RWPE2 (cell line): ENCODE results near the gene DNAH14.

Experiments used
- ATAC-seq: fragments of 200-7000 bp; cut with Tn5 transposase; 3 replicates; pipeline ENCODE4 v1.9.1; 2021; ENCODE audit warnings: low read depth
- DNase-seq: peaks from one replicate; pipeline ENCODE4 v3.0.0-alpha.2; 2020; ENCODE audit warnings: low spot score
- H3K27ac ChIP-seq: fragments of 450-650 bp; 2 replicates; pipeline ENCODE4 v1.5.1; 2017; ENCODE audit warnings: mild to moderate bottlenecking; ENCODE audit not compliant: poor library complexity, severe bottlenecking
- H3K27me3 ChIP-seq: fragments of 250-450 bp; sonication (Bioruptor Pico); 2 replicates; pipeline ENCODE4 v1.5.1; 2021; ENCODE audit warnings: mild to moderate bottlenecking, moderate library complexity; ENCODE audit not compliant: insufficient read depth, poor library complexity, severe bottlenecking
- H3K36me3 ChIP-seq: fragments of 250-450 bp; sonication (Bioruptor Pico); 2 replicates; pipeline ENCODE4 v1.5.1; 2020; ENCODE audit warnings: low read depth, mild to moderate bottlenecking, moderate library complexity
- H3K4me1 ChIP-seq: fragments of 250-450 bp; sonication (Bioruptor Pico); 2 replicates; pipeline ENCODE4 v1.5.1; 2021; ENCODE audit warnings: mild to moderate bottlenecking, moderate library complexity; ENCODE audit not compliant: insufficient read depth, poor library complexity, severe bottlenecking
- H3K4me3 ChIP-seq: fragments of 250-450 bp; sonication (Bioruptor Pico); 2 replicates; pipeline ENCODE4 v1.5.1; 2021; ENCODE audit warnings: mild to moderate bottlenecking, moderate library complexity; ENCODE audit not compliant: severe bottlenecking
- H3K9me3 ChIP-seq: fragments of 250-450 bp; sonication (Bioruptor Pico); 2 replicates; pipeline ENCODE4 v1.5.1; 2021; ENCODE audit warnings: mild to moderate bottlenecking, moderate library complexity; ENCODE audit not compliant: severe bottlenecking
- TF ChIP-seq, protein P1 (sequence below): fragments of 450-650 bp; IDR thresholded peaks from one replicate; pipeline ENCODE4 v1.5.1; 2017; ENCODE audit warnings: mild to moderate bottlenecking, moderate library complexity; ENCODE audit not compliant: poor library complexity, severe bottlenecking

The DNAH14 gene

DNA sequence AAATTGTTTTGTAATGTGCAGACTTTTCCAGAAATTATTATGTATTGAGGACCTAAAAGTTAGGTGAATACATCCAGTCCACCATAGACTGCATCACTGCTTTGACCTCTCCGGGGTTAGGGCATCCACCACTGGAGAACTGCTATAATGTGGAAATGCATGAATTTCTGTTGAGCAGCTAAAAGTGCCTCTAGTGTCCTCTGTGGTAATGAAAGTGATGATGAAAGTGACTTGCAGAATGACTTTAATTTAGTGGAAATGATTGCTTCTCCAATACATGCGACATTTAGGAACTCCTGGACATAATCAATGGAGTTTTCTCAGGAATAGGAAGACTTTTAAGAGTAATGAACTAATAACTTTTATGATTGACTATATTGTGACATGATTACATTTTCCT lies 327.6 kb downstream of the DNAH14 start:
- DNase-seq, result no peak
- no peak for ATAC-seq
- H3K27ac ChIP-seq, result no peak overlapping the region
- TF ChIP-seq, protein P1, sequence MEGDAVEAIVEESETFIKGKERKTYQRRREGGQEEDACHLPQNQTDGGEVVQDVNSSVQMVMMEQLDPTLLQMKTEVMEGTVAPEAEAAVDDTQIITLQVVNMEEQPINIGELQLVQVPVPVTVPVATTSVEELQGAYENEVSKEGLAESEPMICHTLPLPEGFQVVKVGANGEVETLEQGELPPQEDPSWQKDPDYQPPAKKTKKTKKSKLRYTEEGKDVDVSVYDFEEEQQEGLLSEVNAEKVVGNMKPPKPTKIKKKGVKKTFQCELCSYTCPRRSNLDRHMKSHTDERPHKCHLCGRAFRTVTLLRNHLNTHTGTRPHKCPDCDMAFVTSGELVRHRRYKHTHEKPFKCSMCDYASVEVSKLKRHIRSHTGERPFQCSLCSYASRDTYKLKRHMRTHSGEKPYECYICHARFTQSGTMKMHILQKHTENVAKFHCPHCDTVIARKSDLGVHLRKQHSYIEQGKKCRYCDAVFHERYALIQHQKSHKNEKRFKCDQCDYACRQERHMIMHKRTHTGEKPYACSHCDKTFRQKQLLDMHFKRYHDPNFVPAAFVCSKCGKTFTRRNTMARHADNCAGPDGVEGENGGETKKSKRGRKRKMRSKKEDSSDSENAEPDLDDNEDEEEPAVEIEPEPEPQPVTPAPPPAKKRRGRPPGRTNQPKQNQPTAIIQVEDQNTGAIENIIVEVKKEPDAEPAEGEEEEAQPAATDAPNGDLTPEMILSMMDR, result no peak
- no peaks in the 10 kb centered on the region for H3K27me3 ChIP-seq
- no peaks in the 10 kb centered on the region for H3K36me3 ChIP-seq
- no peaks in the 10 kb centered on the region for H3K4me1 ChIP-seq
- H3K9me3 ChIP-seq, result no peaks in the 10 kb centered on the region
- no peak overlapping the region for H3K4me3 ChIP-seq

DNA sequence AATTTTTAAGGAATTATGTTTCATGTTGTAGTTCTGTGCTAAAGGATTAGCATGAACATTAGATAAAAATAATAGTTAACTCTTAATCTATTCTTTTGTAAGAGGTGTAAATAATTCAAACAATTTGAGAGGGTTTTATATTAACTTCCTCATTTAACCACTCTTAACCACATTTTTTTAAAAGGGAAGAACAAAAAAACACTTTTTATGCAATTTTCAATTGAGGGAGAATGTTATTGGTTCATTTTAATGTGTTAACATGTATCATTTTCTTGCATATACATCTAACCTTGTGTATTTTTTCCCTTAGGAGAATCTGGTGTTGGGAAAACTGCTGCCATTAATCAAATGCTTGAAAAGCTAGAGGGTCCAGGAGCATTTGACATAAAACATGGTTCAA lies 329.3 kb downstream of the DNAH14 start:
- Histone ChIP-seq H3K9me3 (no peaks in the 10 kb centered on the region), H3K27me3 (no peaks in the 10 kb centered on the region), H3K36me3 (no peaks in the 10 kb centered on the region), H3K4me1 (no peaks in the 10 kb centered on the region), H3K4me3 (no peak overlapping the region), H3K27ac (no peak overlapping the region)
- no peak for ATAC-seq
- TF ChIP-seq, protein P1, result no peak
- no peak for DNase-seq

DNA sequence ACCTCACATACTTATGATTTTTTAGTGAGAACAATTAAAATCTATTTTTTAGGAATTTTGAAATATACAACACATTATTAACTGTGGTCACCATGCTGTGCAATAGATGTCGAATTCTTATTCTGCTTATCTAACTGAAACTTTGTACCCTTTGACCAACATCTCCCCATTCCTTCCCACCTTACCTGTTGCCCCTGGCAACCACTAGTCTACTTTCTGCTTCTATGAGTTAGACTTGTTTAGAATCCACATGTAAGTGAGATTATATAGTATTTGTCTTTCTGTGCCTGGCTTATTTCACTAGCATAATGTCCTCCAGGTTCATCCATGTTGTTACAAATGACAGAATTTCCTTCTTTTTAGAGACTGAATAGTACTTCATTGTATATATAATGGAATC lies 330.1 kb downstream of the DNAH14 start:
- Histone ChIP-seq H3K27me3 (no peaks in the 10 kb centered on the region), H3K4me1 (no peaks in the 10 kb centered on the region), H3K9me3 (no peaks in the 10 kb centered on the region), H3K4me3 (no peak overlapping the region), H3K36me3 (no peaks in the 10 kb centered on the region), H3K27ac (no peak overlapping the region)
- DNase-seq, result no peak
- TF ChIP-seq, protein P1, result no peak
- no peak for ATAC-seq

DNA sequence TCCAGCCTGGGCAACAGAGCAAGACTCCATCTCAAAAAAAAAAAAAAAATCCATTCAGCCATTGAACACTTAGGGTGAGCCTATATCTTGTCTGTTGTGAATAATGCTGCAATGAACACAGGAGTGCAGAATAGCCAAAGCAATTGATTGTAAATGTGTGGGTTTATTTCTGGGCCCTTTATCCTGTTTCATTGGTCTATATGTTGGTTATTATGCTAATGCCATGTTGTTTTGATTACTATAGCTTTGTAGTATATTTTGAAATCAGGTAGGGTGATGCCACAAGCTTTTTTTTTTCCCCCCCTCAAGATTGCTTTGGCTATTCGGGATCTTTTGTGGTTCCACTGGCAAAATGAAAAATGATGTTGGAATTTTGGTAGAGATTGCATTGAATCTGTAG lies 330.8 kb downstream of the DNAH14 start:
- TF ChIP-seq, protein P1, result no peak
- ATAC-seq, result no peak

DNA sequence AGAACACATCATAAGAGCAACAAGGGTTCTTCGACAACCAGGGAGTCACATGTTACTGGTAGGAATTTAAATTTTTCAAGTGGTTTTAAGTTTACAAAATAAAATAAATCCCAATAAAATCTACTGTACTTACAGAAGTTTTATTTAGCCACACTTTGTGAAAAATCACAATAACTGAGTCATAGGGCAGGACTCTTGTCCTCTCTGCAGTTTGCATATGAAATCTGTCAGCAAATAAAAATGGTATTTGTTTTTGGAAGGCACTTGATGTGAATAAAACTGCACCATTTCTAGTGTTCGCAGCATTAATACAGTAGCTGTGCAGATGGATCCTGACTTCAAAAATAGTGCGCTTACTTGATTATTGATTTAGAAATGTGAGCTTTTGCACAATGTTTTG lies 348.0 kb downstream of the DNAH14 start:
- Histone ChIP-seq H3K36me3 (no peaks in the 10 kb centered on the region), H3K4me3 (no peak overlapping the region), H3K9me3 (no peaks in the 10 kb centered on the region), H3K27me3 (no peaks in the 10 kb centered on the region), H3K4me1 (no peaks in the 10 kb centered on the region), H3K27ac (no peak overlapping the region)
- ATAC-seq (no peak), DNase-seq (no peak)
- TF ChIP-seq, protein P1, result no peak

More for the DNA sequence above, 330.8 kb downstream of the DNAH14 start:
- Histone ChIP-seq H3K36me3 (no peaks in the 10 kb centered on the region), H3K4me1 (no peaks in the 10 kb centered on the region), H3K27me3 (no peaks in the 10 kb centered on the region), H3K4me3 (no peak overlapping the region), H3K27ac (no peak overlapping the region), H3K9me3 (no peaks in the 10 kb centered on the region)
- no peak for DNase-seq
